Sigmoid colon (tissue), 7 donors: Measurements from ENCODE around the gene TBC1D8. TPM values are rescaled to one million over a fixed set of nuclear protein-coding genes. Genes with fewer than 3 reads are reported as not detected.
A peak's percentile ranks its signal among the peaks of the same experiment; 100 is the strongest.

ENCODE experiments used
- DNase-seq: peaks from one replicate; pipeline ENCODE4 v3.0.0-alpha.2; 2019
- H3K27ac ChIP-seq, 4 donors: fragments of 200-600 bp; sonication (generic); one replicate each; pipeline ENCODE4 v1.5.1; 2016 to 2019; ENCODE audit warnings: mild to moderate bottlenecking in 1 of 4
- H3K27me3 ChIP-seq, 3 donors: fragments of 200-600 bp; sonication (generic); one replicate each; pipeline ENCODE4 v1.5.1; 2019; ENCODE audit warnings: mild to moderate bottlenecking in 1 of 3
- H3K36me3 ChIP-seq, 4 donors: fragments of 200-600 bp; sonication (generic); one replicate each; pipeline ENCODE4 v1.5.1; 2016 to 2019
- H3K4me1 ChIP-seq, 4 donors: fragments of 200-600 bp; sonication (generic); one replicate each; pipeline ENCODE4 v1.5.1; 2017 to 2019
- H3K4me3 ChIP-seq, 4 donors: fragments of 200-600 bp; sonication (generic); one replicate each; pipeline ENCODE4 v1.5.1; 2017 to 2019; ENCODE audit warnings: mild to moderate bottlenecking in 2 of 4, moderate library complexity in 1 of 4
- H3K9me3 ChIP-seq, 4 donors: fragments of 200-600 bp in 3 of 4; sonication (generic) in 3 of 4; one replicate each; pipeline versions ENCODE4 v1.5.1 to v1.6.1; 2013 to 2019
- EP300 ChIP-seq, 4 donors: sonication (generic); formaldehyde crosslinking; IDR thresholded peaks; one replicate each; pipeline ENCODE4 v1.6.1; 2017; ENCODE audit warnings: antibody characterized with exemption in 4 of 4
- POLR2A ChIP-seq, 2 donors: fragments of 450-650 bp; IDR thresholded peaks; one replicate each; pipeline ENCODE4 v1.6.1; 2016; ENCODE audit warnings: antibody characterized with exemption in 2 of 2, mild to moderate bottlenecking in 2 of 2, moderate library complexity in 2 of 2
- POLR2AphosphoS5 ChIP-seq, 4 donors: sonication (generic); formaldehyde crosslinking; IDR thresholded peaks; one replicate each; pipeline ENCODE4 v1.6.1; 2017; ENCODE audit warnings: antibody characterized with exemption in 4 of 4
- WGBS, 2 donors: extraction: QIAGEN DNeasy Blood & Tissue Kit; methylation state at CpG; one replicate each; pipeline ENCODE4 v1.1.7; 2013; 5-methylcytosine and 5-hydroxymethylcytosine counted together
- intact Hi-C: fragments of 100-400 bp; cut with DNase I; formaldehyde crosslinking; loops from one replicate; pipeline ENCODE4 v1.15.1; 2023
- polyA plus RNA-seq, 3 donors: library from polyadenylated mRNA; stranded (reverse); fragments of 200-250 nt; gene quantifications; one replicate each; pipeline ENCODE4 v1.2.3, GENCODE V29; 2013
- total RNA-seq, 4 donors: library from RNA; depleted of rRNA; stranded (reverse); fragments of >200 nt; gene quantifications; one replicate each; pipeline ENCODE4 v1.1.0, GENCODE V29; 2016
- TF ChIP-seq, protein P1 (sequence below), 4 experiments: fragments of 450-650 bp in 3 of 4; fragments of 200-600 bp in 1 of 4; IDR thresholded peaks; one replicate each; pipeline ENCODE4 v1.5.1; 2016 to 2019; ENCODE audit warnings: antibody characterized with exemption in 4 of 4, mild to moderate bottlenecking in 3 of 4, moderate library complexity in 2 of 4
- donor health status: healthy with polysubstance abuse.
- donor health status: Bipolar disorder and iron deficiency.
- donor health status: healthy.

The TBC1D8 gene
- total and polyA plus RNA-seq, 7 donors: 3.0 to 24.1 (median 15.7) TPM

DNA sequence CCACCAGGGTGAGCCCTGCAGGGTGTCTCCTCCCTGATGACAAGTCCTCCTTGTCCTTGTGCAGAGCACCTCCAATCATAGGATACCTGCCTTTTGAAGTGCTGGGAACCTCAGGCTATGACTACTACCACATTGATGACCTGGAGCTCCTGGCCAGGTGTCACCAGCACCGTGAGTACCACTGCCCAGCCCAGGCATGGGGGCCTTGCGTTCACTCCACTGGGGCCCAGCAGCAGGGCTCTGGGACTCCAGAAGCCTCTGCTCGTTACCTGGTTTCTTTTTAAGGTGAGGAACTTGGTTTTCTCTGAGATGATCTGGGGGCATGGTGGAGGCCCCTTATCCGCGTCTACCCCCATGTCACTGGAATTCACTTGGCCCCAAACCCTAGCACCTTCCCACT is 185.6 kb downstream of the TBC1D8 start:
- peak; percentile 40 for DNase-seq
- peaks cover 0 to 14% (median 3%) of the 10 kb centered on the region in 4 donors for H3K36me3 ChIP-seq
- H3K4me3 ChIP-seq: no peak overlapping the region
- 94 to 96% methylated on average over 5 of the region's 5 CpGs for WGBS, 2 donors
- peaks cover 0 to 13% (median 3%) of the 10 kb centered on the region in 4 donors for H3K4me1 ChIP-seq
- no peaks in the 10 kb centered on the region for H3K9me3 ChIP-seq
- TF ChIP-seq EP300 (IDR thresholded peaks at IDR 0.05) (no peak), POLR2AphosphoS5 (IDR thresholded peaks at IDR 0.05) (no peak), POLR2A (IDR thresholded peaks at IDR 0.05) (no peak)
- TF ChIP-seq, protein P1, sequence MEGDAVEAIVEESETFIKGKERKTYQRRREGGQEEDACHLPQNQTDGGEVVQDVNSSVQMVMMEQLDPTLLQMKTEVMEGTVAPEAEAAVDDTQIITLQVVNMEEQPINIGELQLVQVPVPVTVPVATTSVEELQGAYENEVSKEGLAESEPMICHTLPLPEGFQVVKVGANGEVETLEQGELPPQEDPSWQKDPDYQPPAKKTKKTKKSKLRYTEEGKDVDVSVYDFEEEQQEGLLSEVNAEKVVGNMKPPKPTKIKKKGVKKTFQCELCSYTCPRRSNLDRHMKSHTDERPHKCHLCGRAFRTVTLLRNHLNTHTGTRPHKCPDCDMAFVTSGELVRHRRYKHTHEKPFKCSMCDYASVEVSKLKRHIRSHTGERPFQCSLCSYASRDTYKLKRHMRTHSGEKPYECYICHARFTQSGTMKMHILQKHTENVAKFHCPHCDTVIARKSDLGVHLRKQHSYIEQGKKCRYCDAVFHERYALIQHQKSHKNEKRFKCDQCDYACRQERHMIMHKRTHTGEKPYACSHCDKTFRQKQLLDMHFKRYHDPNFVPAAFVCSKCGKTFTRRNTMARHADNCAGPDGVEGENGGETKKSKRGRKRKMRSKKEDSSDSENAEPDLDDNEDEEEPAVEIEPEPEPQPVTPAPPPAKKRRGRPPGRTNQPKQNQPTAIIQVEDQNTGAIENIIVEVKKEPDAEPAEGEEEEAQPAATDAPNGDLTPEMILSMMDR (IDR thresholded peaks at IDR 0.05): no peak
- intact Hi-C loops: no loop called here
- no peak overlapping the region for H3K27ac ChIP-seq
- H3K27me3 ChIP-seq: no peaks in the 10 kb centered on the region

DNA sequence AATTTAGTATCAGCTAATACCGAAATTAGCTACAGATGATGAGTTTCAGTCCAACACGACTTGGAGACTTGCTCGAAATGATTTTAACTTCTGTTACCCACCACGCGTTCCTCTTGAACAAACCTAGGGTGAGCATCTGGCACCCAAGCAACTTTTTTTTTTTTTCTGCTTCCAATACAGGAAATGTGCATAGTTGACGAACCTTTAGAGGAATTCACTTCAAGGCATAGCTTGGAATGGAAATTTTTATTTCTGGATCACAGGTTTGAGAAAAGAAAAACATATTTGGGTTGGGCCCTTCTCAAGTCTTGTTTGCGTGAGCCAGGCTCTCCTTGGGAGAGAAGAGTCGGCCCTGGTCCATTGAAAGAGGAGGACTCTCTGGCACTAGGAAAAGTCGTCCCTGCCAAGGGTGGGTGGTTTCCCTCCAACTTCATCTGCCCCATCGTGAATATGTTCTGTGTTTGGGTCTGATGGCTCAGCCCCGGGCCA is 186.5 kb downstream of the TBC1D8 start:
- DNase-seq: peak; percentile 40
- Histone ChIP-seq H3K4me1 (peaks cover 0 to 13% (median 3%) of the 10 kb centered on the region in 4 donors), H3K27me3 (no peaks in the 10 kb centered on the region), H3K9me3 (no peaks in the 10 kb centered on the region), H3K36me3 (peaks cover 0 to 7% (median 3%) of the 10 kb centered on the region in 4 donors), H3K4me3 (no peak overlapping the region), H3K27ac (no peak overlapping the region)
- TF ChIP-seq, protein P1 (IDR thresholded peaks at IDR 0.05): no peak
- no peak for TF ChIP-seq POLR2AphosphoS5 (IDR thresholded peaks at IDR 0.05)
- TF ChIP-seq EP300 (IDR thresholded peaks at IDR 0.05): no peak
- TF ChIP-seq POLR2A (IDR thresholded peaks at IDR 0.05): no peak
- intact Hi-C loops: no loop called here
- WGBS, 2 donors: 84 to 86% methylated on average over 11 of the region's 11 CpGs

DNA sequence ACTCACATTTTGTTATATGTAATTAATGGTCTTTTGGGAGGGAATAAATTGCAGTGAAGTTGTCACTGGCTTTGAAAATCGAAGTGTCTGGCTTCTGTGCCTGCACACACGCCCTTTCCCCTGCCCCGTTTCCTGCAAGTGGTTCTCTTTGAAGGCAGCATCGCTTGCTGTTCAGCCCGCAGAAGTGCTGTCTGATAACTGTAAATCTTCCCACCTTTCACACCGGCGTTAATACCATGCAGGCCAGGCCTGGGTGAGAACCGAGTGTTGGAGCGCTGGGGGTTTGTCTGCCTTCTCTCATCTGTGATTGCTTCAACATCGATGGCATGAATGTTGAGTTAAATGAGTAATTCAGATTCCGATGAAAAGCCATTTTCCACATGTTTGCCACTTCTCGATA is 187.0 kb downstream of the TBC1D8 start:
- Histone ChIP-seq H3K9me3 (no peaks in the 10 kb centered on the region), H3K27me3 (no peaks in the 10 kb centered on the region), H3K4me3 (no peak overlapping the region), H3K4me1 (peaks cover 0 to 13% (median 4%) of the 10 kb centered on the region in 4 donors), H3K36me3 (peaks cover 0 to 7% (median 3%) of the 10 kb centered on the region in 4 donors), H3K27ac (no peak overlapping the region)
- intact Hi-C loops: no loop called here
- DNase-seq: peak; percentile 5
- 70 to 90% methylated on average over 12 of the region's 12 CpGs for WGBS, 2 donors
- no peak for TF ChIP-seq EP300 (IDR thresholded peaks at IDR 0.05)
- TF ChIP-seq, protein P1 (IDR thresholded peaks at IDR 0.05): no peak
- TF ChIP-seq POLR2AphosphoS5 (IDR thresholded peaks at IDR 0.05): no peak

DNA sequence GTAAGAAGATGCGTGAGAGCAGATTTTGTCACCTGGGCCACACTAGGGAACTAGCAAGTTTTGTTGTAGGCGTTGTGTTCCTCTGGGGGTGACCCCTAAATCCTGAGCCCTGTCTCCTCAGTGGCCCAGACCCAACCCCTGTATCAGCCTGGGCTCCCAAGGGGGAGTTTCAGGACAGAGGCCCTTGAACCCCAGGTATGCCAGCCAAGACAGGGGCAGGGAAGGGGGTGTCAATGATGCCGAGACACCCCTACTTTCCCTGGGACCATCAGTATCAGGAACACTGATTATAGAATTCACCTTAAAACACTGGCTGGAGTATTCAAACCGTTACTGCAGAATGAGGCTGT is 188.2 kb downstream of the TBC1D8 start:
- intact Hi-C loops: no loop called here
- DNase-seq: peak; percentile 46

More for the DNA sequence above, 188.2 kb downstream of the TBC1D8 start:
- Histone ChIP-seq H3K27ac (no peak overlapping the region), H3K4me3 (no peak overlapping the region), H3K9me3 (no peaks in the 10 kb centered on the region), H3K4me1 (peaks cover 0 to 21% (median 11%) of the 10 kb centered on the region in 4 donors), H3K36me3 (peaks cover 0 to 7% (median 0%) of the 10 kb centered on the region in 4 donors), H3K27me3 (no peaks in the 10 kb centered on the region)
- no peak for TF ChIP-seq EP300 (IDR thresholded peaks at IDR 0.05)
- TF ChIP-seq POLR2A (IDR thresholded peaks at IDR 0.05): no peak
- no peak for TF ChIP-seq POLR2AphosphoS5 (IDR thresholded peaks at IDR 0.05)
- TF ChIP-seq, protein P1 (IDR thresholded peaks at IDR 0.05): no peak
- 94 to 97% methylated on average over 4 of the region's 4 CpGs for WGBS, 2 donors
